HUES6 (cell line): Measurements from ENCODE around the gene SPATA31C2.
"Not testable (repeated sequence)": the region's sequence is repeated elsewhere in the genome, so short reads cannot be mapped to it uniquely, and the experiment has no call there.

Source experiments
- H3K27ac ChIP-seq: 2 replicates; pipeline ENCODE4 v1.7.0; 2013; ENCODE audit warnings: low read depth, mild to moderate bottlenecking, low read length, inconsistent platforms
- H3K27me3 ChIP-seq: 2 replicates; pipeline ENCODE4 v1.6.1; 2013; ENCODE audit warnings: low read length; ENCODE audit not compliant: control insufficient read depth, insufficient read depth
- H3K36me3 ChIP-seq: 2 replicates; pipeline ENCODE4 v1.6.1; 2013; ENCODE audit warnings: low read length; ENCODE audit not compliant: control insufficient read depth, insufficient read depth
- H3K4me1 ChIP-seq: 2 replicates; pipeline ENCODE4 v1.6.1; 2013; ENCODE audit warnings: low read length; ENCODE audit not compliant: control insufficient read depth, insufficient read depth
- H3K4me3 ChIP-seq: 2 replicates; pipeline ENCODE4 v1.5.1; 2013; ENCODE audit warnings: low read depth, low read length
- H3K9ac ChIP-seq: one replicate; pipeline ENCODE4 v1.6.1; 2013; ENCODE audit warnings: mild to moderate bottlenecking, low read length
- H3K9me3 ChIP-seq: 2 replicates; pipeline ENCODE4 v1.6.1; 2013; ENCODE audit warnings: low read depth, low read length; ENCODE audit not compliant: control insufficient read depth, insufficient read depth

SPATA31C2 gene

DNA sequence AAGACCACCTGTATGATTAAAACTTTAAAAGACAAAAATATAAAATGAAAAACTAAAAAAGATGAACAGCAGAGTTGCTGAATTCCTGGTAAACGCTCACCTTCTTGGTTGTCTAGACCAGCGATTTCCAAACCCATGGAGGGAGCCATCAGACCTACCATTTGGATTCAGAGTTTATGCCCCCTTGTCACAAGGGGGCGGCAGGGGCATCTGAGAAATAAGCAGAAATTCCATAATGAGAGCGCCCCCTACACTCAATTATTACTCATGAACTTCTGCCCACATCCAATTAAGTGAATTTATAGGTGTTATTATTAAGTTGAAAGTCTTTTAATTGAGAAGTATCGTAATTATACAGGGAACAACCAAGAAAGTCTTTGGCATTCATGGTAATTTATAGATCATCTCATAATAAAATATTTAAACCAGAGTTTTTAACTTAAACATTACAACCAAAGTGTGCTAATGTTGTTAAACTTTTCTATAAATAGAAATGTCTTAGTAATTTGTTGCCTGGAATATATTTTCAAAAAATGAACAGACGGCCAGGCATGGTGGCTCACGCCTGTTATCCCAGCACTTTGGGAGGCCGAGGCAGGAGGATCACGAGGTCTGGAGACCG is 35.2 kb upstream of the SPATA31C2 start:
- Histone ChIP-seq H3K27me3 (no peaks in the 10 kb centered on the region), H3K4me1 (no peaks in the 10 kb centered on the region; the same call in 1 of the 2 replicates), H3K4me3 (no peak overlapping the region), H3K36me3 (no peaks in the 10 kb centered on the region), H3K27ac (no peak overlapping the region), H3K9ac (no peak overlapping the region), H3K9me3 (no peaks in the 10 kb centered on the region)

DNA sequence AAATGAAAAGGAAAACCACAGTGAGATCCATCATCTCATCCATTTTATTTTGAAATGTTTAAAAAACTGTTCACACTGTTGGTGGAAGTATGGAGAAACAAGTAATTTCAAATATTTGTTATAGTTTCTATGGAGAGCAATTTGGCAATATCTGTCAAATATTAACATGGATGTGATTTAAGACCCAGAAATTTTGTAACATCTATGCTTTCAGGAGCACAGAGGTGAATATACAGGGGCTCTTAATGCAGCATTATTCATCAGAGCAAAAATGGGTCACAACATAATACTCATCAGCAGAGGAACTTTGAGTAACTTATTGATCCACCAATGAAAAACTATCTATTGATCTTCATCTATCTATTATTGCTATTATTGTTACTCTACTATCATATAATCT is 31.4 kb upstream of the SPATA31C2 start:
- H3K9ac ChIP-seq = no peak overlapping the region

DNA sequence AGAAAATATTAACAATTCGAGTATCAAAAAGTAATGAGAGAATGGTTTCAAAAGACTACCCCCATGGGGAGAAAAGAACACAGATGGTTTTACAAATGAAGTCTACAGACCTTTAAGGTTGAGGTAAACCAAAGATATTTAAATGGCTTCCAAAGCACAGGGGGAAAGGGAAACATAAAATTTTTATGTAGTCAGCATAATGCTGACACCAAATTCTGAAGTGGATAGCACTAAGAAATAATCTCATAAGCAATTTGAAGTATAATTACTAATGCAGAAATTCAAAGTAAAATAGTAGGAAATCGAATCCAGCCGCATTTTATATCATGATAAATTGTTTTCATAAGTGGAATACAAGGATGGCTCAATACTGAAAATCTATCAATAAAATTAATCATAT is 30.3 kb upstream of the SPATA31C2 start:
- Histone ChIP-seq H3K27ac (no peak overlapping the region), H3K27me3 (no peaks in the 10 kb centered on the region), H3K4me3 (no peak overlapping the region), H3K9me3 (no peaks in the 10 kb centered on the region), H3K9ac (no peak overlapping the region), H3K4me1 (no peaks in the 10 kb centered on the region), H3K36me3 (no peaks in the 10 kb centered on the region)

More for the DNA sequence above, 31.4 kb upstream of the SPATA31C2 start:
- Histone ChIP-seq H3K27me3 (no peaks in the 10 kb centered on the region), H3K9me3 (no peaks in the 10 kb centered on the region), H3K4me3 (no peak overlapping the region), H3K4me1 (no peaks in the 10 kb centered on the region), H3K36me3 (no peaks in the 10 kb centered on the region), H3K27ac (no peak overlapping the region)

DNA sequence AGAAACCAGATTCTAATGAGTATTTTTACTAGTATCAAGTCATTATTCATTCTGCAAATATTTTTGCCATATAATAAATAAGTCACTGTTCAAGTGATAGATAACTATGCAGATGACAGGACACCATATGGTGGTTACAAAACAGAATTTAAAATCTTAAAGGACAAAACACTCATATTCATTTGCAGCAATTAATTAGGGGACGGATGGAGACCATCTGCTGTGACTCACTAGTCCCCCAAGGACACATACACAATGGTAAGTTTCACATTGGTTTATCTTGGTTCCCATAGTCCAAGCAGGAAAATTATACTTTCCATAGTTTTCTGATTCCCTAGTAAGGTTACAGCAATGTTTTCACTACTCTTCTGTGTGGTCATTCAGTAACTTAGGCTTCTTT is 28.4 kb upstream of the SPATA31C2 start:
- H3K27ac ChIP-seq = no peak overlapping the region
- H3K9me3 ChIP-seq = no peaks in the 10 kb centered on the region
- no peak overlapping the region for H3K4me3 ChIP-seq
- H3K9ac ChIP-seq = no peak overlapping the region
- H3K36me3 ChIP-seq = no peaks in the 10 kb centered on the region
- no peaks in the 10 kb centered on the region for H3K27me3 ChIP-seq
- no peaks in the 10 kb centered on the region for H3K4me1 ChIP-seq

DNA sequence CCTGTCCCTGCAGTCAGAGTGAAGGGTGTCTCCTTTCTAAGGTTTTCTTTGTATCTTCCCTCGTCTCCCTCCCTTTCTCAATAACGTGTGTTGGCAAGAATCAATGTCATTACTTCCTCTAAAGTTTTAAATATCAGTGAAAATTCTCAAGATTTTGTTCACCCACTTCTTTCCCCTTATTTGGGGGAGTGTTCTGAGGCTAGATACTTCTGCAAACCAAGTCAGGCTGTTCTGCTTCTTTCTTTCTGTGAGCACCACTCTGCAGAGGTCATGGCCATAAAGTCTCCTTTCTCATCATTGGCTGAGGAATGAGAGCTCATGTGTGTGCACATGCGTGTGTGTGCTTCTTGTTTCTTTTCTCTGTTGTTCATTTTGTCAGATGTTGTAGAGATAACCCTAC is 26.6 kb upstream of the SPATA31C2 start:
- H3K27me3 ChIP-seq = no peaks in the 10 kb centered on the region
- H3K36me3 ChIP-seq = no peaks in the 10 kb centered on the region
- no peak overlapping the region for H3K9ac ChIP-seq
- H3K9me3 ChIP-seq = no peaks in the 10 kb centered on the region
- H3K4me3 ChIP-seq = no peak overlapping the region
- no peak overlapping the region for H3K27ac ChIP-seq
- H3K4me1 ChIP-seq = peaks cover 10% of the 10 kb centered on the region

DNA sequence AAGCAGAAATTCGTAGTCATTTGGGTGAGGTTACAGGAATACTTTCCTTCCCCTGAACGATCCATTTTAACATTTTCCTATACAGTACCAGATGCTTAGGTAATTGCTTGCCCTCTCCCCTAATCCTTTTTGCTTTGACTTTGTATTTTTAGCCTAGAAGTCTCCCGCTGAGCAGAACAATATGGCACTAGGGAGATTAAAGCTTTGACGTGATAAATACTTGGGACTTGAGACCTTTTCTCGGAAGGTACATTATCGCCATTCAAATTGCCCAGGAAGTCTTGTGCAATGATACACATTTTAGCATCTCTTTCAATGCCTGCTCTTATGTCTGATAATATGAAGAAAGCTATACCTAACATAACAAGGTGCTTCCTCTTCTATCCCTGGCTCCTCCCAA is 22.9 kb upstream of the SPATA31C2 start:
- Histone ChIP-seq H3K9ac (no peak overlapping the region), H3K36me3 (no peaks in the 10 kb centered on the region), H3K9me3 (no peaks in the 10 kb centered on the region), H3K4me3 (no peak overlapping the region), H3K27me3 (no peaks in the 10 kb centered on the region), H3K27ac (no peak overlapping the region), H3K4me1 (peaks cover 10% of the 10 kb centered on the region)

DNA sequence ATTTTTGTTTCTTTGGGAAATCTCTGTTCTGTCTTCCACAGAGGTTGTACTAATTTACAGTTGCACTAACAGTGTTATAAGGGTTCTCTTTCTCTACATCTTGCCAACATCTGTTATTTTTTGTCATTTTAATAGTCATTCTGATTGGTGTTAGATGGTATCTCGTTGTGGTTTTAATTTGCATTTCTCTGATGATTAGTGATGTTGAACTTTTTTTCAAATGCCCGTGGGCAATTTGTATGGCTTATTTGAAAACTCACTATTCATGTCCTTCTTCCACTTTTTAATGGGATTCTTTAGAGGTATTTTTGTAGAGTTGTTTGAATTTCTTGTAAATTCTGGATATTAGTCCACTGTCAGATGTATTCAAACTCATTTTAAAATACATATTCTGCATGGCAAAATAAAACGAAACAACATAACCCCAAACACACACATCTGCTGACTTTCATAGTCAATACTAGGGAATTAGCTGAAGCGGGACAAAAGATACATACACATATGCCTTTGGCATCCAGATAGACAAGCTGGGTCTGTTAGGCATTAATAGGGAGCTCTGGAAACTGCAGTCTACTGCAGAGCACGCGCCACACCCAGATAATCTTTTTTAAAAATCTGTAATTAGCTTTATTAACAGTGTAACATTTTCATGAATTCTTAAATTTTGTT is 5.8 kb upstream of the SPATA31C2 start:
- H3K4me1 ChIP-seq = no peaks in the 10 kb centered on the region
- H3K4me3 ChIP-seq = no peak overlapping the region
- H3K9me3 ChIP-seq = no peaks in the 10 kb centered on the region
- no peak overlapping the region for H3K9ac ChIP-seq
- no peak overlapping the region for H3K27ac ChIP-seq
- no peaks in the 10 kb centered on the region for H3K36me3 ChIP-seq
- peaks cover 3% of the 10 kb centered on the region; the same call in 1 of the 2 replicates for H3K27me3 ChIP-seq

DNA sequence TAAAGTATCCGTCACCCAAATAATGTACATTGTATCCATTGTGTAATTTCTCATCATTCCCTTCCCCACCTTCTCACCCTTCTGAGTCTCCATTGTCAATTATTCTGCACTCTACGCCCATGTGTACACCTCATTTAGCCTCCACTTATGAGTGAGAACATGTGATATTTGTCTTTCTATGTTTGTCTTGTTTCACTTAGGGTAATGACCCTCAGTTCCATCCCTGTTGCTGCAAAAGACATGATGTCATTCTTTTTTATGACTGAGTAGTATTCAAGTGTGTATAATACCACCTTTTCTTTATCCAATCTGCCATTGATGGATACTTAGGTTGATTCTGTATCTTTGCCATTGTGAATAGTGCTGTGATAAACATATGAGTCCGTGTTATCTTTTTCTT is 4.9 kb upstream of the SPATA31C2 start:
- Histone ChIP-seq H3K27ac (no peak overlapping the region), H3K9ac (no peak overlapping the region), H3K36me3 (no peaks in the 10 kb centered on the region), H3K27me3 (peaks cover 3% of the 10 kb centered on the region; the same call in 1 of the 2 replicates), H3K4me1 (no peaks in the 10 kb centered on the region), H3K4me3 (no peak overlapping the region), H3K9me3 (no peaks in the 10 kb centered on the region)

DNA sequence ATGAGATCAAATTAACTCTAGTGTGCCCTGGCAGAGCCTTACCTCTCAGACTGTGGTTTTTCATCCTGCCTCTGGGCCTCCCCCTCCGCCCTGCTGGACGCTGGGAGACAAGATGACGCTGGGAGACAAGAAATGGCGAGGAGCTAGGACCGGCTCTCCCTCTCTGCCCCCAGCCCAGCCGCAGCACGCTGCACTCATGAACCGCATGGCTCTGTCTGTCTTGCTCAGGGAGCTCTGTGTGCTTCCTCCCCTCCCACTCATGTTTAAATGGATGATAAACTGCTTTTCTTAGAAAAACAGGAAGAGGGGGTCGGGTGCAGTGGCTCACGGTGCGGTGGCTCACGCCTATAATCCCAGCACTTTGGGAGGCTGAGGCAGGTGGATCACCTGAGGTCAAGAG is 4.7 kb downstream of the SPATA31C2 start:
- not testable (repeated sequence) for H3K27me3 ChIP-seq, H3K9ac ChIP-seq, H3K4me1 ChIP-seq, H3K36me3 ChIP-seq, H3K9me3 ChIP-seq, H3K4me3 ChIP-seq, H3K27ac ChIP-seq

DNA sequence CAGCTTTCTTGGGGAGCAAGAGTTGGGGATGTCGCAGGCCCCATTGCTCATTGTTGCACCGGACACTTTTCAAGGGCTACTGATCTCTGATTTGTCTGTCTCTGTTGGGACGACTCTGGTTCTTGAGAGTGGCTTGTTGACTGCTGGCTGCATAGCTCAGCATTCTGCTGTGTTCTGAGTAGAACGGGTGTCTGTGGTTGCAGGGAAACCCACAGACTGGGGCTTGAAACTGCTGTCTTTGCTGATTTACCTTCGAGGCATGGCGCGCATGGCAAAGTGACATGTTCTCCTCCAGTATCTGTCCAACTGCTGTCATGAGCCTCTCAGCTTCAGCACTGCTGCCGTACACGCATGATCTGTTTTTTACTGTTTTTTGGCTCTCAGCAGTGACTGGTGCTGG is 8.7 kb downstream of the SPATA31C2 start:
- H3K27me3 ChIP-seq, H3K9ac ChIP-seq, H3K36me3 ChIP-seq, H3K27ac ChIP-seq, H3K4me1 ChIP-seq, H3K9me3 ChIP-seq, H3K4me3 ChIP-seq: not testable (repeated sequence)

DNA sequence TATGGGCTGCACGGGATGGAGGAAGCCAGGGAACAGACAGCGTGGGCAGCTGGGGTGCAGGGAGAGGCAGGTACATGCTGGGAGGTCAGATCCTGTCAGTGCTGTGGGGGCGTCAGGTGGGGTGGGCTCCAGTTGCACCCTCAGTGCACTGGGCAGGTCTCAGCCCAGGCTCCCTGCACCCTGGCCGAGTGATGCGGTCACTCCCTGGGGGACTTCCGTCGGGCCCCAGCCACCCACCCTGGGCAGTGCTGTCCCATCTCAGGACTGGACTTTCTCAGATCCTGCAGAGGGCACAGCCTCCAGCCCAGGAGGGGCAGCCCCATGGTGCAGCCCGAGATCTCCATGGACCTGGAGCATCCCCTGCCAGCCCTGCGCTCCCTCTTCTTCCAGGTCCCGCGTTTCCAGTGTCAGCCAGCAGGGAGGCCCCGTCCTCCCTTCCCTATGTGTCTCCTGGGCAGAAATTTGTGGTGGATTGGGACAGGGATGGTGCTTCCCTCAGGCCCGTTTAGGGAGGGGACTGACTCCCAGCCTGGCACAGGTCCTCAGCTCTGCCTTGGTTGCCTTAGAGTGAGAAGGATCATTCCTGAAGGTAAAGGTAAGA is 10.5 kb downstream of the SPATA31C2 start:
- not testable (repeated sequence) for H3K27ac ChIP-seq, H3K36me3 ChIP-seq, H3K9me3 ChIP-seq, H3K4me3 ChIP-seq, H3K9ac ChIP-seq, H3K27me3 ChIP-seq, H3K4me1 ChIP-seq
